ENCODE results near the gene CDC73. TPM values are rescaled to one million over a fixed set of nuclear protein-coding genes. Genes with fewer than 3 reads are reported as not detected.
"Not testable (repeated sequence)": the region's sequence is repeated elsewhere in the genome, so short reads cannot be mapped to it uniquely, and the experiment has no call there.

The CDC73 gene
- polyA plus RNA-seq, 2 donors = 6.2 to 14.5 TPM

DNA sequence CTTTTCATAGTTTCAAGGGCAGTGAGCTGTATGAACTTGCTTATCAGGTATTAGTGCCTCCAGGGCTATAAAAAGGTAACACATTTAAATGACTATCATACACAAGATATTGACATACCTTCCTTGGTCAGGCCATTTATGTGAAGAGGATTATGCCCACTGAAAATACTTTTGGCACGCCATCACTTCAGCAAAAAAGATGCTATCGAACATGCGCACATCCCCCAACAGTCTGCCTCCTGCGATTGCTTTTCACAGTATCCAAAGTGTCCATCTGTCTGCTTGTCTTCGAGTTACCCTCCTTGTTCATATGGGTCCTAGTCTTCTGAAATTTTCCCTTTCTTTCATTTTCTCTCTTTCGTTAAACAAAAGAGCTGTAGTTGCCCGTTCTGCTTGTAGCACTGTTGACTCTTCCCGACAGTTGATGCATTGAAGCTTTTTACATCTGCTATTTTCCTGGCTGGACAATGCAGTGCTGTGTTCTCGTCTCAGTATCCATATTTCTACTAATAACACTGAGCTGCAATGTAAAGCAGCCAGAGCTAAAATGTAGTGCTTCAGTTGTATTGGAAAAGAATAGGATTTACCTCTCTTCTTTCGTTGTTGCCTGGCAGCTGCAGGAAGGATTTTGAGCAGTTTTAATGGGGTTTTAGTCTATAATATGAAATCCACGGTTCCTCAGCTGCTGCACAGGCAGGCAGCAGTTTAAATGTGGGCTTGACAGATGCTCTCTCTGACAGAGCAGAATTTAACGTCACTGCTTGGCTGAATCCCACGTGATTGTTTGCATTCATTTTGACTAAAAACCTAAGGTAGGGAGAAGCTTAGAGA, 64.3 kb downstream of the CDC73 start, which contains the start of gene B3GALT2:
Gene B3GALT2 (minus strand): TSS at position 713 of the 831 bp plus-strand sequence. CDS start 5,051 bp downstream, outside the sequence.
- Histone ChIP-seq H3K36me3 (ENCODE audit: control insufficient read depth in 2 of 2, insufficient read depth in 2 of 2, low read length in 1 of 2) (no peaks in the 10 kb centered on the region), H3K9me3 (ENCODE audit: control insufficient read depth in 2 of 2, insufficient read depth in 1 of 2, low read depth in 1 of 2, low read length in 1 of 2) (no peaks in the 10 kb centered on the region), H3K4me3 (ENCODE audit: low read depth in 1 of 2, low read length in 2 of 2) (peak within 1 kb of the TSS; percentile 24 to 27), H3K27ac (ENCODE audit: low read depth in 2 of 2, low read length in 1 of 2) (peak within 1 kb of the TSS; percentile 1 to 31), H3K27me3 (ENCODE audit: control insufficient read depth in 1 of 2, insufficient read depth in 2 of 2, low read length in 2 of 2) (no peaks in the 10 kb centered on the region), H3K4me1 (ENCODE audit: control insufficient read depth in 2 of 2, insufficient read depth in 2 of 2, low read length in 1 of 2) (no peaks in the 10 kb centered on the region)
- WGBS, 2 donors = 23 to 27% methylated on average over 13 of the region's 13 CpGs

DNA sequence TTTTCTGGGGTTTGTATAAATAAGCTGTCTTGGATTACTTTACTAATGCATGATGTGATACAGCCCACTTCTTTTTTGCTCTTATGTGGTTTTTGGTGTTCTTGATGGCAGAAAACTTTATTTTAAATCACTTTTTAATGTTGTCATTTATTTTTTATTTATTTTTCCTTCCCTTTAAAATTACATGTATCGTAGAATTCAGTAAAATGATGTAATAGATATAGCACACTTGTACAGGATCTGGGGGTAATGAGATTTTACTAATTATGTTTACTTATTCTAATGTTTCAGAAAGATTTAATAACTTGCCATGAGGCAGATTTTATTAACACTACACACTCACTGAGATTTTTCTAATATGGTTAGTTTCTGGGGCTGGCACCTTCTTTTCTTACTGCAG, 65.3 kb downstream of the CDC73 start:
- Histone ChIP-seq H3K36me3 (ENCODE audit: control insufficient read depth in 2 of 2, insufficient read depth in 2 of 2, low read length in 1 of 2) (no peaks in the 10 kb centered on the region), H3K9me3 (ENCODE audit: control insufficient read depth in 2 of 2, insufficient read depth in 1 of 2, low read depth in 1 of 2, low read length in 1 of 2) (no peaks in the 10 kb centered on the region), H3K4me1 (ENCODE audit: control insufficient read depth in 2 of 2, insufficient read depth in 2 of 2, low read length in 1 of 2) (no peaks in the 10 kb centered on the region), H3K4me3 (ENCODE audit: low read depth in 1 of 2, low read length in 2 of 2) (no peak overlapping the region), H3K27ac (ENCODE audit: low read depth in 2 of 2, low read length in 1 of 2) (no peak overlapping the region), H3K27me3 (ENCODE audit: control insufficient read depth in 1 of 2, insufficient read depth in 2 of 2, low read length in 2 of 2) (no peaks in the 10 kb centered on the region)
- 76 to 77% methylated on average over 1 of the region's 1 CpG for WGBS, 2 donors

DNA sequence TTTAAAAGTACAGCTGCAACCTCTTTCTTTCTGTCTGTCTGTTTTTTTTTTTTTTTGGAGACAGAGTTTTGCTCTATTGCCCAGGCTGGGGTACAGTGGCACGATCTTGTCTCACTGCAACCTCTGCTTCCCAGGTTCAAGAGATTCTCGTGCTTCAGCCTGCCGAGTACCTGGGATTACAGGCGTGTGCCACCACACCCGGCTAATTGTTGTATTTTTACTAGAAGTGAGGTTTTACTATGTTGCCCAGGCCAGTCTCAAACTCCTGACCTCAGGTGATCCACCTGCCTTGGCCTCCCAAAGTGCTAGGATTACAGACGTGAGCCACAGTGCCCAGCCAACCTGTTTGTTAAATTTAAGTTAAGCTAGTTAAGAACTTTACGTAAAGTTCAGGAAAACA, 67.1 kb downstream of the CDC73 start:
- 75 to 82% methylated on average over 7 of the region's 7 CpGs for WGBS, 2 donors
- H3K4me3 ChIP-seq (ENCODE audit: low read depth in 1 of 2, low read length in 2 of 2); H3K9me3 ChIP-seq (ENCODE audit: control insufficient read depth in 2 of 2, insufficient read depth in 1 of 2, low read depth in 1 of 2, low read length in 1 of 2); H3K27me3 ChIP-seq (ENCODE audit: control insufficient read depth in 1 of 2, insufficient read depth in 2 of 2, low read length in 2 of 2); H3K27ac ChIP-seq (ENCODE audit: low read depth in 2 of 2, low read length in 1 of 2); H3K36me3 ChIP-seq (ENCODE audit: control insufficient read depth in 2 of 2, insufficient read depth in 2 of 2, low read length in 1 of 2); H3K4me1 ChIP-seq (ENCODE audit: control insufficient read depth in 2 of 2, insufficient read depth in 2 of 2, low read length in 1 of 2): not testable (repeated sequence)

DNA sequence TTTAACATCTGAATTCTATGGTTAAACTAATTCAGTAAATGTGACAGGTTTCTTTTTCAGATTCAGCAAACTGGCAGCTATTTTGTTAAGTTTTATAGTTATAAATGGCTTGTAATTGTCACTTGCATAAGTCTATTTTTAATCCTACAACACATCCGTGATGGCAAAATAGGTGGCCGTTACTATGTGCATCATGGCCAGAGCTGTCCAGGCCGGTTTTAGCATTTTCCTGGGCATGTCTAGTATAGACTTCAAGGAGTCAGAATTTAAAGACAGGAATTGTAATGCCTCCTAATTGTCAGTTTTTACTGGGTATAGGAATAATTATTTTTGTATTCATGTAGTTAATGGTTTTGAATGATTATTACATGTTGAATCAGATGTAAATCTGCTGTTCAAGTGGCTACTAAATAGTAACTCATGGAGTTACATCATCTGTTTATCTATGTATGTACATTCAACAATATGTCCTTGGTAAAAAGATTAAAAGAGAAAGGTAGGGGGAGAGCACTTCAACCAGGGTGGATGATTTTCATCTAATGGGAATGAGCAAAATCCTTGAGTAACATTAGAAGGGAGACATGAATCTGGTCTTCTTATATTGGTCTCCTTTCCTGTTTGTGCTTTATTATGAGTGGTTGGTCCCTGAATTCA, 67.7 kb downstream of the CDC73 start:
- Histone ChIP-seq H3K36me3 (ENCODE audit: control insufficient read depth in 2 of 2, insufficient read depth in 2 of 2, low read length in 1 of 2) (no peaks in the 10 kb centered on the region), H3K4me1 (ENCODE audit: control insufficient read depth in 2 of 2, insufficient read depth in 2 of 2, low read length in 1 of 2) (no peaks in the 10 kb centered on the region), H3K9me3 (ENCODE audit: control insufficient read depth in 2 of 2, insufficient read depth in 1 of 2, low read depth in 1 of 2, low read length in 1 of 2) (no peaks in the 10 kb centered on the region), H3K27me3 (ENCODE audit: control insufficient read depth in 1 of 2, insufficient read depth in 2 of 2, low read length in 2 of 2) (no peaks in the 10 kb centered on the region), H3K4me3 (ENCODE audit: low read depth in 1 of 2, low read length in 2 of 2) (no peak overlapping the region), H3K27ac (ENCODE audit: low read depth in 2 of 2, low read length in 1 of 2) (no peak overlapping the region)
- 88 to 90% methylated on average over 3 of the region's 3 CpGs for WGBS, 2 donors

DNA sequence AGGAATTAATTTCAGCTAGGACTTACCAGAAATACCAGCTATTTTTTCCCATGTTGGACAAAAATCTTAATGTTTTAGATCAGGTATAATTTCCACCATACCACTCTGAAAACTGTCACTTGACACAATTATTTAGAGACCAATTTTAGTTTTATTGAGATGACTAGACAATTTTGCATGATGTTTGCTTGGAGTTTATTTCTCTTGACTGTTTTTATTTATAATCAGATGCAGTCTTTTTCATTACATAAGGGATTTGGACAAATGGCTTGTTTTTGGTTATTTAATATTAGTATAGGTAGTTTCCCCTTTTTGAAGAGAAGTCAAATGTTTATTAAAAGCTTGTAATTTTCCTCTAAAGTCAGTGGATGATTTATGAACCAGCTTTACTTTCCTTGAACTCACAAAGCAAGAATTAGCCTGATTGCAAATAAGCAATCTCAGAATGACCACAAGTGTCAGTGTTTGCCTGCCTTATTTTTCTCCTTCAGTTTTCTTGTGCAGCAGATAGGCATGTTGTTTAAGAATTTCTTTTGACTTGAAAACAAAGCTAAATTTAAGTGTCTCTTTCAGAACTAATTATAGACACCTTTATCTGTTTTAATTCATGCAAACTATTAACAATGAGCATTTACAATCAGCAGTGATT, 68.4 kb downstream of the CDC73 start:
- no peak overlapping the region for H3K27ac ChIP-seq (ENCODE audit: low read depth in 2 of 2, low read length in 1 of 2)
- H3K27me3 ChIP-seq (ENCODE audit: control insufficient read depth in 1 of 2, insufficient read depth in 2 of 2, low read length in 2 of 2) = no peaks in the 10 kb centered on the region
- H3K9me3 ChIP-seq (ENCODE audit: control insufficient read depth in 2 of 2, insufficient read depth in 1 of 2, low read depth in 1 of 2, low read length in 1 of 2) = no peaks in the 10 kb centered on the region
- H3K4me3 ChIP-seq (ENCODE audit: low read depth in 1 of 2, low read length in 2 of 2) = no peak overlapping the region
- H3K4me1 ChIP-seq (ENCODE audit: control insufficient read depth in 2 of 2, insufficient read depth in 2 of 2, low read length in 1 of 2) = no peaks in the 10 kb centered on the region
- no peaks in the 10 kb centered on the region for H3K36me3 ChIP-seq (ENCODE audit: control insufficient read depth in 2 of 2, insufficient read depth in 2 of 2, low read length in 1 of 2)

DNA sequence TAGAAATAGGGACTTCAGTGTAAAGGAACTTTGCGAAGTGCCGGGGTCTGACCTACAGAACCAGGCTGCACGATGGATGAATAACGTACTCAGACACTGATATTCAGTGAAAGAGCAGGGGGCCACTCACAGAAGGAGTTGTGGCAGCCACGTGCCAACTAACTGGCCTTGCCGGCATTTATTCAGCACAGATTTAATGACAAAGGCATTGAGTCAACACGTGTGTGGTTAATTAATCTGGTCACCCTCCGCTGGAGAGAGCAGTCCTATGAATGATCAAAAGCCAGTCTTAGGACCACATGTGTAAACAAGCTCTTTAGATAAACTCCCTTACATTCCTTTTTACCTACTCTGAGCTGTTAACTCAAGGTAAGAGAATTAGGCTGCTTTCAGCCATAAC, 70.8 kb downstream of the CDC73 start:
- Histone ChIP-seq H3K27ac (ENCODE audit: low read depth in 2 of 2, low read length in 1 of 2) (no peak overlapping the region), H3K4me3 (ENCODE audit: low read depth in 1 of 2, low read length in 2 of 2) (no peak overlapping the region), H3K9me3 (ENCODE audit: control insufficient read depth in 2 of 2, insufficient read depth in 1 of 2, low read depth in 1 of 2, low read length in 1 of 2) (no peaks in the 10 kb centered on the region), H3K36me3 (ENCODE audit: control insufficient read depth in 2 of 2, insufficient read depth in 2 of 2, low read length in 1 of 2) (no peaks in the 10 kb centered on the region), H3K4me1 (ENCODE audit: control insufficient read depth in 2 of 2, insufficient read depth in 2 of 2, low read length in 1 of 2) (no peaks in the 10 kb centered on the region), H3K27me3 (ENCODE audit: control insufficient read depth in 1 of 2, insufficient read depth in 2 of 2, low read length in 2 of 2) (no peaks in the 10 kb centered on the region)
- WGBS, 2 donors = 96 to 97% methylated on average over 8 of the region's 8 CpGs

DNA sequence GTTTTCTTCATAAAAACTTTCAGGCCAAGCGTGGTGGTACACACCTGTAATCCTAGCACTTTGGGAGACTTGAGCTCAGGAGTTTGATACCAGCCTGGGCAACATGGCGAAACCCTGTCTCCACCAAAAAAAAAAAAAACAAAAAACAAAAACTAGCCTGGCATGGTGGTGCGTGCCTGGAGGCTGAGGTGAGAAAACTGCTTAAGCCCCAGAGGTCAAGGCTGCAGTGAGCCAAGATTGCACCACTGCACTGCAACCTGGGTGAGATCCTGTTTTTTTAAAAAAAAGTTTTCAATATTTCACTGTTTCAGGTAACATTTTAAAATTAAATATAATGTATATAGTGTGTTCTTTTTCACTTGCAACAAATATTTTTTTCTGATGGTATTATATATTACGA, 78.1 kb downstream of the CDC73 start:
- no peaks in the 10 kb centered on the region for H3K4me1 ChIP-seq (ENCODE audit: control insufficient read depth in 2 of 2, insufficient read depth in 2 of 2, low read length in 1 of 2)
- WGBS, 2 donors = 95 to 98% methylated on average over 4 of the region's 4 CpGs
- H3K9me3 ChIP-seq (ENCODE audit: control insufficient read depth in 2 of 2, insufficient read depth in 1 of 2, low read depth in 1 of 2, low read length in 1 of 2) = no peaks in the 10 kb centered on the region
- H3K27ac ChIP-seq (ENCODE audit: low read depth in 2 of 2, low read length in 1 of 2) = no peak overlapping the region
- H3K27me3 ChIP-seq (ENCODE audit: control insufficient read depth in 1 of 2, insufficient read depth in 2 of 2, low read length in 2 of 2) = no peaks in the 10 kb centered on the region
- H3K4me3 ChIP-seq (ENCODE audit: low read depth in 1 of 2, low read length in 2 of 2) = no peak overlapping the region
- no peaks in the 10 kb centered on the region for H3K36me3 ChIP-seq (ENCODE audit: control insufficient read depth in 2 of 2, insufficient read depth in 2 of 2, low read length in 1 of 2)

DNA sequence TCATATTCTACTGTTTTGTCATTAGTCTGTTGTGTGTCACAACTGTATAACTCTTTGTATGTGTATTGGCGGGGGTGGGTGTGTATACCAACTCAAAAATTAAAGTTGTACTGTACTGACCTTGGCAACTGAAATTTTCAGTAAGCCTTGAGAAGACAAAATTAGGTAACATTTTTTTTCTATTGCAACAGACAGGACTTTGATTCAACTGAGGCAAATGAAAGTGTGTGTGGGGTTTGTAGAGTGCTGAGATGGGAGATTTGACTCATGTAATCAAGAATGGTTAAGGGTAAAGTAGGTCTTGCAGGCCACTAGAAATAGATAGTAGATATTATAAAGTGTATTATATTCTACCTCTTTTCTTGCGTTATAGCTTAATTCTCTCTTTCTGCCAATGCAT, 79.2 kb downstream of the CDC73 start:
- no peaks in the 10 kb centered on the region for H3K36me3 ChIP-seq (ENCODE audit: control insufficient read depth in 2 of 2, insufficient read depth in 2 of 2, low read length in 1 of 2)

DNA sequence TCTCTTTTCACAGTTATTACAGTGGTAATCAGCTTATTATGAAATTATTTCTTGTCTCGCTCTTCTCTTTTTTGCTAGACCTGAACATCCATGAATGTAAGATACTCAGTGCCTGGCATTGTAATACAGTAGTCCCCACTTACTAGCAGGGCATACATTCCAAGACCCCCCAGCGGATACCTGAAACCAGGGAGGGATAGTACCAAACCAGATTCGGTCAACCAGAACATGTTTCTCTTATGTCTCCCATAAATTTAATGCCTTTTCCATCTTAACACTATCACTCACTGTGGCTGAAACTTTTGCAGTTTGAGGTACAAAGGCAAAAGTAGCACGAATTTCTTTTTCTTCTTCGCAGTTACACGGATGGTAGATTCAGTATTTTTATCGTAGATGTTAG, 89.2 kb downstream of the CDC73 start:
- H3K27me3 ChIP-seq (ENCODE audit: control insufficient read depth in 1 of 2, insufficient read depth in 2 of 2, low read length in 2 of 2) = no peaks in the 10 kb centered on the region
- H3K27ac ChIP-seq (ENCODE audit: low read depth in 2 of 2, low read length in 1 of 2) = no peak overlapping the region
- H3K36me3 ChIP-seq (ENCODE audit: control insufficient read depth in 2 of 2, insufficient read depth in 2 of 2, low read length in 1 of 2) = no peaks in the 10 kb centered on the region
- no peaks in the 10 kb centered on the region for H3K4me1 ChIP-seq (ENCODE audit: control insufficient read depth in 2 of 2, insufficient read depth in 2 of 2, low read length in 1 of 2)
- no peak overlapping the region for H3K4me3 ChIP-seq (ENCODE audit: low read depth in 1 of 2, low read length in 2 of 2)
- H3K9me3 ChIP-seq (ENCODE audit: control insufficient read depth in 2 of 2, insufficient read depth in 1 of 2, low read depth in 1 of 2, low read length in 1 of 2) = no peaks in the 10 kb centered on the region
- 97 to 98% methylated on average over 7 of the region's 7 CpGs for WGBS, 2 donors

More for the DNA sequence above, 79.2 kb downstream of the CDC73 start:
- Histone ChIP-seq H3K4me3 (ENCODE audit: low read depth in 1 of 2, low read length in 2 of 2) (no peak overlapping the region), H3K27ac (ENCODE audit: low read depth in 2 of 2, low read length in 1 of 2) (no peak overlapping the region), H3K27me3 (ENCODE audit: control insufficient read depth in 1 of 2, insufficient read depth in 2 of 2, low read length in 2 of 2) (no peaks in the 10 kb centered on the region), H3K9me3 (ENCODE audit: control insufficient read depth in 2 of 2, insufficient read depth in 1 of 2, low read depth in 1 of 2, low read length in 1 of 2) (no peaks in the 10 kb centered on the region), H3K4me1 (ENCODE audit: control insufficient read depth in 2 of 2, insufficient read depth in 2 of 2, low read length in 1 of 2) (no peaks in the 10 kb centered on the region)
- 95 to 96% methylated on average over 2 of the region's 2 CpGs for whole genome bisulfite sequencing, 2 donors
